ENCODE measurements around the gene LBR.
A peak's percentile ranks its signal among the peaks of the same experiment; 100 is the strongest.
"Not testable (repeated sequence)": the region's sequence is repeated elsewhere in the genome, so short reads cannot be mapped to it uniquely, and the experiment has no call there.

Gene LBR

DNA sequence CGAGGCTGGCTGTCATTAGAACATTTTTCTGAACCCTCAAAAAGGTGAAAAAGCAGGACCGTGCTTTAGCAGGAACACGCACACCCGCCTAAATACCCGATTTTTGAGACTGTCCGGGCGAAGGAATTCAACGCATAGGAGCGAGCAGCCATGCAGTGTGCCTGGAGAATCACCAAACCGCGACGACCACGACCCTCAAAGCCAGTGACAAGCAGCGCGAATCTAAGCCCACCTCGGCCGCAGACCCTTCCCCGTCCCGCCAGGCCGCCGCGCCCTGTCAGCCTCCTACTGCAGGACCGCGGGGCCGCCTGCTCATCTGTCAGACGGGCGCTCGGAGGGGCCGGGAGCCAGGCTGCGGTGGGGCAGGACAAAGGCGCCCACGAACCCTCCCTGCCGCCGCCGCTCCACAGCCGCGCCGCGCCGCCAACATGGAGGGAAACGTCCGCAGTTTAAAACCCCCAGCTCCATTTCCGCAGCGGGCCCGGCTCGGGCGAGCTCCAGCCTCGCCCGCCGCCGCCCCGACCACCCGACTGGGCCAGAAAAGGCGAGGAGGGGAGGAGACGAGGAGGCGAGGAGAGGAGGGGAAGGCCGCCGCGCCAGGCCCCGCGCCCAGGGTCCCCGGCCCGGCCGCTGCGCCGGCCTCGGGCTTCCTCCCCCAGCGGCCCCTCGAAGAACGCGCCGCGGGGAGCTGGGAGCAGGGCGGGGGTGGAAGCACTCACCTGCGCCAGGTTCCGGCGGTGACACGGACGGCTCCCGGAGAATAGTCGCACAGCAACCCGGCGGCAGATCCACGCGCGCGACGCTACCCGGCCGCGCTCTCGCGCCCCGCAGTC lies at the start of gene LBR:
LBR (minus strand) TSS at position 804 of the 833 bp plus-strand sequence. CDS start 3,963 bp downstream, outside the sequence.
- no peak for DNase-seq

GRCh38 chr1:225477296-225477911 lies 49.6 kb upstream of the LBR start:
- DNase-seq: no peak

- no peak for DNase-seq
Observed at GRCh38 chr1:225476538-225476988, 48.7 kb upstream of the LBR start.

DNA sequence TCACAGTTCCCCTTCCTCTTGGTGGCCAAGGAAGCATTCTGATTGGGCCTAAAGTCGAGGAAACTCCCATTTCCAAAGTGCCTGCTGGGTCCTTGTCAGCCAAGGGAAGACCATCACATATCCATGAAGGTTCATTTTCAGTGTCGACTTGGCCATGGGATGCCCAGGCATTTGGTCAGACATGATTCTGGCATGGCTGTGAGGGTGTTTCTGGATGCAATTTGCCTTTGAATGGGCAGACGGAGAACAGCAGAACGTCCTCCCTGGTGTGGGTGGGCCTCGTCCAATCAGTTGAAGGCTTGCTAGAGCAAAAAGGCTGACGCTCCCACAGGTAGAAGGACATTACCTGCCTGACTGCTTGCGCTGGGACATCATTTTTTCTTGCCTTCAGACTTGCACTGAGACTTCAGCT lies 48.3 kb upstream of the LBR start:
- no peak for DNase-seq

DNA sequence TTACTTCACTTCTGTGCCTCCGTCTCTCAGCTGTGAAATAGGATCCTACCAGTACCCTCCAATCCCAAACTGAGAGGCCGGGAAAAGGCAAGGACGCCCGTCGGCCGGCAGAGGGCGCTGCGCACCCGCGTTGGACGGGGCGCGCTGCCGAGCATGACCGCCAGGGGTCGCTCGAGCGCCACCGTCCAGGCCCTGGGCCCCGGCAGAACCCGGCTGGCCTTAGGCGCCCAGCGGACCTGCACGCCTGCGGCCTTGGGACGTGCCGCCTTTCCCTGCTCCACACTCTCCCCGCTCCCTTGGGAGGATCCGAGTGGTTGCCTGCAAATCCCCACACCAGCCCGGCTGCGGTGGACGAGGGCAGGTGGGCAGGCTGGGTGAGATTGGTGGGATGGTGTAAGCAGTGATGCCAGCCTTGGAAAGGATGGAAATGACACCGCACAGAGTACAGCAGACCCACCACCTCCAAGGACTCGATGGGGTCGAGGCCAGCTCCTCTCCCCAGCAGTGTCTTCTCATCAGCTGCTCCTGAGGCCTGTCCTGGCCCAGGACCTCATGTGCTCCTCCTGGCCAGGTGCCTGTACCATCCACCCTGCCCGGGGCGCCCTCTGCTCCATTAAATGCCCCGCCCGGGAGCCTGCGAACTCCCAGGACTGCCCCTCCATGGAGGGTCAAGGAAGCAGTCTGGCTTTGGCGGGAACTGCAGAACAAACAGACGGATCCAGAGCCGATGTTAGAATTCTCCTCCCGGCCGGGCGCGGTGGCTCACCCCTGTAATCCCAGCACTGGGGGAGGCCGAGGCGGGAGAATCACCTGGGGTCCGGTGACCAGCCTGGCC lies 47.4 kb upstream of the LBR start:
- peak; percentile 68 for DNase-seq

- no peak for DNase-seq
Observed at GRCh38 chr1:225474439-225474985, 46.7 kb upstream of the LBR start.

DNA sequence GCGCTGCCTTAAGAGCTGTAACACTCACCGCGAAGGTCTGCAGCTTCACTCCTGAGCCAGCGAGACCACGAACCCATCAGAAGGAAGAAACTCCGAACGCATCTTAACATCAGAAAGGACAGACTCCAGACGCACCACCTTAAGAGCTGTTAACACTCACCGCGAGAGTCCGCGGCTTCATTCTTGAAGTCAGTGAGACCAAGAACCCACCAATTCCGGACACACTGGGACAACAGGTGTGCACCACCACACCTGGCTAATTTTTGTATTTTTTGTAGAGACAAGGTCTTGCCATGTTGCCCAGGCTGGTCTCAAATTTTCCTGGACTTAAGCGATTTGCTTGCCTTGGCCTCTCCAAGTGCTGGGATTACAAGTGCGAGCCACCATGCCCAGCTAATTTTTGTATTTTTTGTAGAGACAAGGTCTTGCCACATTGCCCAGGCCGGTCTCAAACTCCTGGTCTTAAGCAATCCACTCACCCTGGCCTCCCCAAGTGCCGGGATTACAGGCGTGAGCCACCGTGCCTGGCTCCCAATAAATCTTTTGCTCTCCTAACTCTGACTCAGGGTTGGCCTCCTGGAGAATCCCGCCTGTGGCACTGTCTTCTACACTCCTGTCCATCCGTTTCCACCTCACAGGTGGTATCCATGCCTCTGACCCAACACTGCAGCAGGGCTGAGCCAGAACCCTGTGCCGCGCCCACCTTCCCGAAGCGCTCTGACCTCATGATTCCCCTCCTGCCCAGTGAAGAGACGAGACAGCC lies 46.0 kb upstream of the LBR start:
- not testable (repeated sequence) for DNase-seq

DNA sequence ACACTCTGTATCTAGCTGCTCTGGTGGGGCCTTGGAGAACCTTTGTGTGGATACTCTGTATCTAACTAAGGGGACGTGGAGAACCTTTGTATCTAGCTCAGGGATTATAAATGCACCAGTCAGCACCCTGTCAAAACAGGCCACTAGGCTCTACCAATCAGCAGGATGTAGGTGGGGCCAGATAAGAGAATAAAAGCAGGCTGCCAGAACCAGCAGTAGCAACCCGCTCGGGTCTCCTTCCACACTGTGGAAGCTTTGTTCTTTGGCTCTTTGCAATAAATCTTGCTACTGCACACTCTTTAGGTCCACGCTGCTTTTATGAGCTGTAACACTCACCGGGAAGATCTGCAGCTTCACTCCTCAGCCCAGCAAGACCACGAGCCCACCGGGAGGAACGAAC lies 45.4 kb upstream of the LBR start:
- not testable (repeated sequence) for DNase-seq

GRCh38 chr1:225471453-225472301 lies 43.8 kb upstream of the LBR start:
- no peak for DNase-seq

- no peak for DNase-seq
Observed at GRCh38 chr1:225471109-225471452, 43.2 kb upstream of the LBR start.

DNA sequence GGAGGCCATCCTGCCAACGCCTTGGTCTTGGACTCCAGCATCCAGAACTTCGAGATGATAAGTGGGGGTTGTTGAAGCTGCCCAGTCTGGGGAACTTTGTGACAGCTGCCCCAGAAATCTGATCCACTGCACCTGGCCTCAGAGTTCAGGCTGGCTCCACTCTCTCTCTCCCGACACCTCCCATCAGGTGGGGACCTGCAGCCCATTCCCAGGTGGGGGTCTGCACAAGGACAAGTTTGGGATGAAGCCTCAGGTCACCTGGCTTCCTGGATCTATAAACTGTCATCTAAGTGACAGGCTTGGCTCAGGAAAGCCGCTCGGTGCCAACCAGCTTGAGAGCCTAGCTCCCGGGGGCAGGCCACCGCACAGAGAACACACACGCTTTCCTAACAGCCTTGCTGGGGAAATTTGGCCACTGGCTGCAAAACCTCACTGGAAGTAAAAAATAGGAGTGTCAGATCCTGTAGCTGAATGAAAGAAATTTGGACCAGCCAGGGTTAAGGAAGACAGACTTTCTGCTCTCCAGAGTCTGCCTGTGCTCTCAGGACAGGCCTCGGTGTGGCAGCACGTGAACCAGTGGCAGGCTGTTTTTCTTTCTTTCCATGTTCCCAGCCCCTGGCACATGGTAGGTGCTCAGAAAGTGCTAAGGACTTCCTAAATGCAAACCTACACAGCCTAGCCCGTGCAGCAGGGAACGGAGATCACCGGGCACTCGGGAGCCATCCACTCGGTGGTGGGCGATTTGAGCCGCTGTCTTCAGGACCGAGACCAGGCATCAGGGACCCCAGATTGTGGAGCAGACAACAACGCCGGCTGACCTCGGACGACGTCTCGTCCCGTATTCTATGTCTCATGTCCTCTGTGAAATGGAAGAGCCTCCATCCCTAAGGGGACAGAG lies 42.6 kb upstream of the LBR start:
- DNase-seq: no peak

GRCh38 chr1:225469051-225469450 lies 41.2 kb upstream of the LBR start:
- no peak for DNase-seq

DNA sequence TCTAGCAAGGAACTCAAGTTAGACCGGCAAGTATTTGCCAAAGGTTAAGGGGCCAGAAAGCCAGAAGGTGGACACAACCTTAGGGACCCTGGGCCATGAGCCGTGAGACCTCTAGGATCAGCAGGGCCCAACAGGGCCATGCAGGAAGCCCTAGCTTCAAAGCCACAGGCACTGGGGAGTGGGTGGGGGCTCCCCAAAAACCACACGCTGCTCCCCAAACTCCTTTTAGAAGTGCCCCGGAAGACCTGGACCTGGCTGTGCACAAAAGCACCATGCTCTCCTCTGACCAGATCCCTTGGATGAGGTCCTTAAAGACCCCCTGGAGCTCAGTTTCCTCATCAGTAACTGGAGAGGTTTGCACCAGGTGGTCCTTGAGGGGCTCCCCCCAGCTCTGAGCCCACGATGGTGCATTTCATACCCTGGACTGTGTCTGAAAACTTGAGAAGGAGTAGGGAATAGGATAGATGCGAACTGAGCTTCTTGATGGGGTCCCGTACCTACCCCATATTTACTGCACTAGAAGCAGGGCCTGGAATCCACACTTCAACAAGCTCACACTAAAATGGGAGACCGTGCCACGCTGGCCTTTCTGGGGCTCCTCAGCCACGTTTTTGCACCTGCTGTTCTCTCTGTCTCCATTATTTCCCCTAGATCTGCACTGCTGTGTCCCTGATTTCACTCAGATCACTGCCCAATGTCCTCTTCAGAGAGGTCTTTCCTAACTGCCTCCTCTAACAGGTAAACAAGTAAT lies 40.6 kb upstream of the LBR start:
- peak; percentile 31 for DNase-seq

- peak; percentile 80 for DNase-seq
Observed at GRCh38 chr1:225467193-225468020, 39.6 kb upstream of the LBR start.

DNA sequence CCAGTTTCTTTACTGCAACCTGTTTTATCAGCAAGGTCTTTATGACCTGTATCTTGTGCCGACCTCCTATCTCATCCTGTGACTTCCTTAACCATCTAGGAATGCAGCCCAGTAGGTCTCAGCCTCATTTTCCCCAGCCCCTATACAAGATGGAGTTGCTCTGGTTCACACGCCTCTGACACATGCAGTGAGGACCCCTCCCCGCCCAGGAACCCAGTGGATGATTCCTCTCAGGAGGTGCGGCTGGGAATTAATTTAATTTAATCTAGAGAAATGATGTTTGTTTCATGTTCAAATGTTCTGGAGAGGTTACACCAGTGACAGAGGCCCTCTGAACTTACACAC lies 39.0 kb upstream of the LBR start:
- no peak for DNase-seq

GRCh38 chr1:225465793-225466517 lies 38.1 kb upstream of the LBR start:
- DNase-seq: no peak

DNA sequence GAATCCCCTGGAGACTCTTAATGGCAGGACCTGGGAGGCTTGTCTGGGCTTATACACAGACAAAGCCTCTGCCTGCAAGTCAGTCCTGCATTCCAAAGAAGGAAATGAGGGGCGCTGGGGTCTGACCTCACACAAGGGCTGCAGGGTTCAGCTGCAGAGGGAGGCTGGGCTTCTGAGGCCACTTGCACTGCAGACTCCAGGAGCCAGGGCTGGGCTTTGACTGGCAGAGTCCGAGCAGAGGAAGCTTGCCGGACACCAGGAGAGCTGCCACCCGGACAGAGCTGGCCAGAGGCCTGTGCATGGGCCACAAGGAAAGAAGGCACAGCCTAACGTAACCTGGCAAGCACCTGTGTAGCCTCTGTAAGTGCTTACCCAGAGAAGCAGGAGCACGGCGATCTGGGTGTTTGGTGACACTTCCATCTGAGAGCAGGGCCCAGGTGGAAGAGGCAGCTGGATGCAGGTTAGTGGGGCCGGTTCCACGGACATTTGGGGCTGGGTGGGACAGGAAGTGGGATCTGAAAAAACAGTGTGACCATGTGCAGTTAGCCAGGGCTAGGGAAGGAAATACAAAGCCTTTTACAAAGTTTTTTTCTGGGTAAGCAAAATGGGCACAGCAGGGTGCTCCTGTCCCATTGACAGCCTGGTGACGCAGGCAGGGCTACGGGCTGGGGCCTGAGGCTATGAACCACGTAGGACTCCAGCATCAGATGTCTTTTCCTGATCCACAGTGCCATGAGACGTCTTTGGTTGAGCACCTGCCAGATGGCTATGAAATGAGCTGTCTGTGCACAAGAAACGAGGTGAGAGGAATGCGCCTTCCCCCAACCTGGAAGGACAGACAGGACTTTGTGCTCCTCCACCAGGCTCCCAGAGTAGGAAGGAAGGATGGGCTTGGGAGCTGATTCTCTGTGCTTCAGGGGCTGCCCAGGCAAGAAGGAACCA lies 37.3 kb upstream of the LBR start:
- no peak for DNase-seq
